GM19455 (cell line): ENCODE results near the gene CNOT8.
"Not testable (repeated sequence)": the region's sequence is repeated elsewhere in the genome, so short reads cannot be mapped to it uniquely, and the experiment has no call there.

Experiments
- ATAC-seq: cut with Tn5 transposase; IDR thresholded peaks from one replicate; pipeline ENCODE4 v1.9.1; 2021; ENCODE audit not compliant: unreplicated experiment

The CNOT8 gene

DNA sequence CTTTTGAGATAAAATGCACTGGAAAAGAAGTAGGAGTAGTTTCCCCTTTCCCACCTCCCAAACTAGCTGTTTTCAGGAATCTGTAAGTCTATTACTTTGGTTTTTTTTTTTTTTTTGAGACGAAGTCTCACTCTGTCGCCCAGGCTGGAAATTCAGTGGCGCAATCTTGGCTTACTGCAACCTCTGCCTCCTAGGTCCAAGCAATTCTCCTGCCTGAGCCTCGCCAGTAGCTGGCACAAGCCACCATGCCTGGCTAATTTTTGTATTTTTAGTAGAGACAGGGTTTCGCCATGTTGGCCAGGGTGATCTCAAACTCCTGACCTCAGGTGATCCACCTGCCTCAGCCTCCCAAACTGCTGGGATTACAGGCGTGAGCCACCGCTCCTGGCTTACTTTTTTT lies 47.2 kb downstream of the CNOT8 start:
- not testable (repeated sequence) for ATAC-seq

DNA sequence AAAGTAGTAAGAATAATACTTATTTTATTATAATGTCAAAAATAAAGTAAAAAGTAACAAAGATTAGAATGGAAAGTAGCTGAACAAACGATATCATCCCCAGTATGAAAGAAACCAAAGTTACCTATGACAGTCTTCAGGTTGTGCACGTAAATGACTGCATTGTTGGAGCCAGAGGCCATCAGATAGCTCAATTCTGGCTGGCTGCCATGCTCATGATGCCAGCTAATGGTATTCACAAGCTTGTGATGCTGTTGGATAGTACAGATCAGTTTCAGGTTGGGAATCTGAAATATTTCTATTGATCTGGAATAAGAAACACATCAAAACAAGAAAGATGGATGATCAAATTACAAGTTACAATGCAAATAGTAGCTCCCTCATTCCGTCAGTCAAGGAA lies 58.4 kb downstream of the CNOT8 start:
- no peak for ATAC-seq

DNA sequence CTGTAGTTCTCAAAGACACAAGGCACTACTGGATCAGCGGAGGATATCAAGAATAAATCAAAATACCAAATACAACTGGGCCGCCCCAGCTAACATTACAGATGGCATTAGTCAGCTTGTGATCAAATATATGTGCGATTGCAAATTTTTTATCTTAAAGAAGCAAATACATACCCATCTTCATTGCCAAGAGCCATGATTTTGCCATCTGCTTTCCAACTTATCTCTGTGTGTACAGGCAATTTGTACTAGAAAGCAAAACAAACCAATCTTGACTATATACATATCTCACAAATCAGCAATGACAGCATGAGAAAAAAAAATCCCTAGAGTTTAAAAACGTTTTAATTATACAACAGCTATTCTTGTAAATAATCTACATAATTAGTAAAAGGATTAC lies 59.3 kb downstream of the CNOT8 start:
- no peak for ATAC-seq

DNA sequence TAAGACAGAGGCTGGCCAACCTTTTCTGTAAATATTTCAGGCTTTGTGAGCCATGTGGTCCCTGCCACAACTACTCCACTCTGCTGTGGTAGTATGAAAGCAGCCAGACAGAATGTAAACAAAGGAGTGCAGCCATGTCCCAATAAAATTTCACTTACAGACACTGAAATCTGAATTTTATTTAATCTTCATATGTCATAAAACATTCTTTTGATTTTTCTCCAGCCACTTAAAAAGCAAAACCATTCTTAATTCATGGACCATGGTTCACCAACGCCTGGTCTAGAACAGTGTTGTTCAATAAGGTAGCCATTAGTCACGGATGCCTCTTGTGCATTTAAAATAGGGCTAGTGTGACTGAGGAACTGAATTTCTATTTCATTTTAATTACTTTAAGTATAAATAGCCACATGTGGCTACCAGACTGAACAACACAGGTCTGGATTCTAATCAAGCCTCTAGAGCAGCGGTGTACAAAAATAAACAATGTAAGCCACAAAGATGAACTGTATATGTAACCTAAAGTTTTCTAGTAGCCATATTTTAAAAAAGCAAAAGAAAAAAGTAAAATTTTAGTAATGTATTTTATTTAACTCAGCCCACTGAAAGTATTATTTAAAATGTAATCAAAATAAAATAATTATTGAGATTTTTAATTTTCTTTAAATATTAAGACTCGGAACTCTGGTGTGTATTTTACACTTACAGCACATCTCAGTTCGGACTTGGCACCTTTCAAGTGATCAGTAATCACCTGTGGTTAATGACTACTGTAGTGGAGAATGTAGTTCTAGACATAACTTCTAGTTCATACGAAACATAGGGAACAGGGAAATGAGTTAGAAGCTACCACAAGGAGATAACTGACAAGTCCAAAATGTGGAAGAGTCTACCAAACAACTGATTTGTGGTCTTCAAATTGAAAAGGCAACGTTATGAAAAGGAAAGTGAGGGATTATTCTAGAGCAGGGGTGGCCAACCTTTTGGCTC lies 65.3 kb downstream of the CNOT8 start:
- ATAC-seq = no peak
